ENCODE data around the gene SMIM13. TPM values are rescaled to one million over a fixed set of nuclear protein-coding genes. Genes with fewer than 3 reads are reported as not detected.

SMIM13 gene
- polyA plus RNA-seq, 1 donor (not counting 4 experiments of a cell fraction or from before 2014, with no cell fraction given): 7.7 TPM

- no peak overlapping the region for H3K9ac ChIP-seq (ENCODE audit: control insufficient read depth, extremely low read depth, insufficient read depth, low read length)
- no peak overlapping the region for H3K4me3 ChIP-seq (ENCODE audit: control insufficient read depth in 2 of 3, extremely low read depth in 1 of 3, insufficient read depth in 2 of 3, low read depth in 1 of 3, low read length in 3 of 3)
- dilution Hi-C loops (cut with MboI; ENCODE audit: extremely low pct_ligation_motif_present, low sequenced_read_pairs): loop anchor here (25.0 kb wide), 1 partner anchor 103 kb away; no protein-coding TSS in a partner anchor
- no peaks in the 10 kb centered on the region for H3K27me3 ChIP-seq (ENCODE audit: control insufficient read depth, extremely low read depth, insufficient read depth, low read length)
- no peaks in the 10 kb centered on the region for H3K4me1 ChIP-seq (ENCODE audit: control insufficient read depth, extremely low read depth, insufficient read depth, low read length)
- no peaks in the 10 kb centered on the region for H4K20me1 ChIP-seq (ENCODE audit: control insufficient read depth, extremely low read depth, insufficient read depth, low read length)
- no peaks in the 10 kb centered on the region for H3K9me3 ChIP-seq (ENCODE audit: control insufficient read depth, low read depth, low read length)
- H3K36me3 ChIP-seq (ENCODE audit: control insufficient read depth in 2 of 2, extremely low read depth in 1 of 2, insufficient read depth in 2 of 2, low read length in 2 of 2): no peaks in the 10 kb centered on the region
- no peak overlapping the region for H3K4me2 ChIP-seq (ENCODE audit: control insufficient read depth, extremely low read depth, insufficient read depth, low read depth, low read length)
- FAIRE-seq (no peak), DNase-seq (ENCODE audit: low read depth, low spot score) (no peak)
- no peak overlapping the region for H2AFZ ChIP-seq (ENCODE audit: control insufficient read depth, low read length)
- TF ChIP-seq EZH2 (IDR thresholded peaks at IDR 0.05; ENCODE audit: low read length) (no peak), CTCF (optimal IDR thresholded peaks at IDR 0.05 in 1 of 3, IDR thresholded peaks at IDR 0.05 in 1 of 3, conservative IDR thresholded peaks at IDR 0.05 in 1 of 3; ENCODE audit: extremely low read depth in 1 of 3, insufficient read depth in 2 of 3, low read length in 3 of 3) (no peak)
- no peak overlapping the region for H3K27ac ChIP-seq (ENCODE audit: control insufficient read depth, insufficient read depth, low read length)
- H3K9me1 ChIP-seq (ENCODE audit: control insufficient read depth, extremely low read depth, insufficient read depth, low read length): no peaks in the 10 kb centered on the region
- H3K79me2 ChIP-seq (ENCODE audit: control insufficient read depth, insufficient read depth, low read length): no peaks in the 10 kb centered on the region
Measured at GRCh38 chr6:11064836-11065235, 28.8 kb upstream of the SMIM13 start.

GRCh38 chr6:11065436-11066202 is 28.0 kb upstream of the SMIM13 start:
- Histone ChIP-seq H3K4me2 (ENCODE audit: control insufficient read depth, extremely low read depth, insufficient read depth, low read depth, low read length) (no peak overlapping the region), H3K9me3 (ENCODE audit: control insufficient read depth, low read depth, low read length) (no peaks in the 10 kb centered on the region), H2AFZ (ENCODE audit: control insufficient read depth, low read length) (no peak overlapping the region), H3K27me3 (ENCODE audit: control insufficient read depth, extremely low read depth, insufficient read depth, low read length) (no peaks in the 10 kb centered on the region), H4K20me1 (ENCODE audit: control insufficient read depth, extremely low read depth, insufficient read depth, low read length) (no peaks in the 10 kb centered on the region), H3K4me3 (ENCODE audit: control insufficient read depth in 2 of 3, extremely low read depth in 1 of 3, insufficient read depth in 2 of 3, low read depth in 1 of 3, low read length in 3 of 3) (no peak overlapping the region), H3K9me1 (ENCODE audit: control insufficient read depth, extremely low read depth, insufficient read depth, low read length) (no peaks in the 10 kb centered on the region), H3K27ac (ENCODE audit: control insufficient read depth, insufficient read depth, low read length) (no peak overlapping the region), H3K36me3 (ENCODE audit: control insufficient read depth in 2 of 2, extremely low read depth in 1 of 2, insufficient read depth in 2 of 2, low read length in 2 of 2) (no peaks in the 10 kb centered on the region), H3K9ac (ENCODE audit: control insufficient read depth, extremely low read depth, insufficient read depth, low read length) (no peak overlapping the region), H3K4me1 (ENCODE audit: control insufficient read depth, extremely low read depth, insufficient read depth, low read length) (no peaks in the 10 kb centered on the region), H3K79me2 (ENCODE audit: control insufficient read depth, insufficient read depth, low read length) (no peaks in the 10 kb centered on the region)
- TF ChIP-seq CTCF (optimal IDR thresholded peaks at IDR 0.05 in 1 of 3, IDR thresholded peaks at IDR 0.05 in 1 of 3, conservative IDR thresholded peaks at IDR 0.05 in 1 of 3; ENCODE audit: extremely low read depth in 1 of 3, insufficient read depth in 2 of 3, low read length in 3 of 3) (no peak), EZH2 (IDR thresholded peaks at IDR 0.05; ENCODE audit: low read length) (no peak)
- peak; percentile 5 for FAIRE-seq
- dilution Hi-C loops (cut with MboI; ENCODE audit: extremely low pct_ligation_motif_present, low sequenced_read_pairs): loop anchor here (25.0 kb wide), 1 partner anchor 103 kb away; no protein-coding TSS in a partner anchor
- DNase-seq (ENCODE audit: low read depth, low spot score): no peak

Measured in keratinocyte (primary cell).